Measurements from ENCODE around the gene SARS1.

DNA sequence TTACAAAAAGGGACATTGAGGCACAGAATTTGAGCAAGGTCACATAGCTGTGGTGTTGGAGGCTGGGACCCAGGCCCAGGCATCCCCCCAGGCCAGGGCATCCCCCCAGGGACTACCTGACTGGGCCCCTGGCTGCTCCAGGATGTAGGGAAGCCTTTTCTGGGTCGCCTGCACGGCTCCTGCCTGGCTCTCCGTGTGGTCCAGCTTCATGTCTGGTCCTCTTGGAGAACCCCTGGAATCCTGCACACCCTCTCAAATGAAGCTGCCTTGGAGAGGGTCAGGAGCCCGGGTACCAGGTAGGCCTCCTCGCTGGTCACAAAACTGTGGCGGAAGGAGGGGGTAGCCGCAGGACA is 34.7 kb downstream of the SARS1 start:
- TF ChIP-seq, protein P1, sequence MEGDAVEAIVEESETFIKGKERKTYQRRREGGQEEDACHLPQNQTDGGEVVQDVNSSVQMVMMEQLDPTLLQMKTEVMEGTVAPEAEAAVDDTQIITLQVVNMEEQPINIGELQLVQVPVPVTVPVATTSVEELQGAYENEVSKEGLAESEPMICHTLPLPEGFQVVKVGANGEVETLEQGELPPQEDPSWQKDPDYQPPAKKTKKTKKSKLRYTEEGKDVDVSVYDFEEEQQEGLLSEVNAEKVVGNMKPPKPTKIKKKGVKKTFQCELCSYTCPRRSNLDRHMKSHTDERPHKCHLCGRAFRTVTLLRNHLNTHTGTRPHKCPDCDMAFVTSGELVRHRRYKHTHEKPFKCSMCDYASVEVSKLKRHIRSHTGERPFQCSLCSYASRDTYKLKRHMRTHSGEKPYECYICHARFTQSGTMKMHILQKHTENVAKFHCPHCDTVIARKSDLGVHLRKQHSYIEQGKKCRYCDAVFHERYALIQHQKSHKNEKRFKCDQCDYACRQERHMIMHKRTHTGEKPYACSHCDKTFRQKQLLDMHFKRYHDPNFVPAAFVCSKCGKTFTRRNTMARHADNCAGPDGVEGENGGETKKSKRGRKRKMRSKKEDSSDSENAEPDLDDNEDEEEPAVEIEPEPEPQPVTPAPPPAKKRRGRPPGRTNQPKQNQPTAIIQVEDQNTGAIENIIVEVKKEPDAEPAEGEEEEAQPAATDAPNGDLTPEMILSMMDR (IDR thresholded peaks at IDR 0.05) = no peak
- TF ChIP-seq POLR2A (IDR thresholded peaks at IDR 0.05) (no peak), EP300 (IDR thresholded peaks at IDR 0.05) (no peak)

All from tibial nerve (tissue), 4 donors.